Left renal cortex interstitium (tissue), 4 donors: ENCODE data around the gene TTR. TPM values are rescaled to one million over a fixed set of nuclear protein-coding genes. Genes with fewer than 3 reads are reported as not detected.

Source experiments
- DNase-seq, 4 donors: peaks; one replicate each; pipeline ENCODE4 v3.0.0-alpha.2; 2013; ENCODE audit warnings: low read depth in 4 of 4, low spot score in 2 of 4, missing footprints in 1 of 4
- polyA plus RNA-seq, 4 donors: library from polyadenylated mRNA; unstranded; fragments of 120-200 nt; gene quantifications; one replicate each; pipeline ENCODE4 v1.2.1, GENCODE V29; 2013; ENCODE audit not compliant: insufficient read length in 4 of 4

The TTR gene
- polyA plus RNA-seq, 4 donors, result 0.17 to 25.3 (median 0.49) TPM; not detected in 1

- no peak for DNase-seq
These were observed 20.4 kb downstream of the TTR start for GRCh38 chr18:31612124-31612523.

GRCh38 chr18:31614044-31614443 is 22.4 kb downstream of the TTR start:
- no peak for DNase-seq

GRCh38 chr18:31616586-31616985 is 24.9 kb downstream of the TTR start:
- no peak for DNase-seq

GRCh38 chr18:31617031-31617717 is 25.5 kb downstream of the TTR start:
- no peak for DNase-seq

- no peak for DNase-seq
These were observed 27.1 kb downstream of the TTR start for GRCh38 chr18:31618801-31619200.

- DNase-seq, result no peak
These were observed 27.6 kb downstream of the TTR start for GRCh38 chr18:31619291-31619690.

GRCh38 chr18:31624892-31625640 is 33.4 kb downstream of the TTR start:
- no peak for DNase-seq

- no peak for DNase-seq
These were observed 34.7 kb downstream of the TTR start for GRCh38 chr18:31626409-31626808.

- no peak for DNase-seq
These were observed 38.9 kb downstream of the TTR start for GRCh38 chr18:31630549-31630948.

GRCh38 chr18:31631526-31631925 is 39.8 kb downstream of the TTR start:
- no peak for DNase-seq

GRCh38 chr18:31632356-31632755 is 40.7 kb downstream of the TTR start:
- no peak for DNase-seq

GRCh38 chr18:31633392-31634330 is 42.0 kb downstream of the TTR start:
- DNase-seq, result no peak

GRCh38 chr18:31634331-31634713 is 42.6 kb downstream of the TTR start:
- DNase-seq, result no peak

- DNase-seq, result no peak
These were observed 44.7 kb downstream of the TTR start for GRCh38 chr18:31636387-31636786.

GRCh38 chr18:31637445-31637844 is 45.8 kb downstream of the TTR start:
- DNase-seq, result no peak

GRCh38 chr18:31643003-31643402 is 51.3 kb downstream of the TTR start:
- no peak for DNase-seq

GRCh38 chr18:31645411-31645810 is 53.7 kb downstream of the TTR start:
- DNase-seq, result no peak

GRCh38 chr18:31646332-31647126 is 54.9 kb downstream of the TTR start:
- DNase-seq, result no peak

GRCh38 chr18:31647127-31647753 is 55.6 kb downstream of the TTR start:
- no peak for DNase-seq
